GM19193 (cell line): Measurements from ENCODE around the gene USH1C.

ENCODE experiments used
- POLR2A ChIP-seq: IDR thresholded peaks from 4 replicates; pipeline ENCODE4 v1.6.1; 2011; ENCODE audit not compliant: insufficient read depth, insufficient read length; ENCODE audit errors: extremely low read depth

The USH1C gene

DNA sequence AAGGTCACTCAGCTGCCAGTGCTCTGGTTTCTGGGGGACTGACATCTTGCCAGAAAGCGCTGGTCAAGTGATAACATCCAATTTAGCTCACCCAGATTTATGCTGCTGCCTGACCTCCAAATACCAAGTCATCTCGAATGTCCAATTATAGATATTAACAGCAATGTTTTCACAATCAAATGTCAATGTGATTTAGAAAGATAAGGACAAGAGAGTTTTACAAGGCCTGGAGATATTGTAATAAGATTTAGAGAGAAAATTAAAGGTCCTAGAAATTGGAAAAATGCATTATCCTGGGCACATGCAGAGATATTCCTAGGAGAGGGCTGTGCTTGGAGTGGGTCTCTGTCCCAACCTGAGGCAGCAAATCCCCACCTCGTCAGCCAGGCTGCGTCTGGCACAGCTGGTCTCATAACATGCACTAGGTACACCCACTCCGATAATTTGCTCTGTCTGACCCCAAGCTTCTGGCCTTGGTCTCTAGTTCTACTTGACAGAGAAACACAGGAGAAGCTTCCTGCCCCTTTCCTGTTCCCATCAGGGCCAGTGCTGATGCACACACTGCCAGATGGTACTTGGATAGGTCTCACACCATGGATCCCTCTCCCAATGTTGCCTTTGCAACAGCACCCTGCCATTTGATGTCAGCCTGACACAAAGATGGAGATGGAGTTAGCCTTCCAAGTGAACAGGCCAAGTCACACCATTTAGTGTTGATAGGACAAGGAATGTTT, 28.6 kb downstream of the USH1C start:
- TF ChIP-seq POLR2A: no peak

DNA sequence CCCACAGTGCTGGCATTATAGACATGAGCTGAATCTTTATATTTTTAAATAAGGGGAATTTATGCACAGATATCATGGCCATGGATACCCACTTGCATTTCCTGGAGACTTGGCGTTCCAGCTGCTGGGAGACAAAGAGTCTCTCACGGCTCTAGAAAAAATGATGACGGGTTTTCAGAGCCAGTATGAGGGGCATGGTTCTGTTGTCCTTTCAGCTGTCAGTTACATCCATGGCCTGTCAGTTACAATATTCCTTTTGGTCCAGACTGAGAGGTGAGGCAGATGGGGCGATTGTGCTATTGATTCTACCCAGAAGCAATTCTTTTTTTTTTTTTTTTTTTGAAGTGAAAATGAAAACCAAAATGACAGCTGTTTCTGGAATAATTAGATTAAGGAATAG, 29.7 kb downstream of the USH1C start:
- no peak for TF ChIP-seq POLR2A

DNA sequence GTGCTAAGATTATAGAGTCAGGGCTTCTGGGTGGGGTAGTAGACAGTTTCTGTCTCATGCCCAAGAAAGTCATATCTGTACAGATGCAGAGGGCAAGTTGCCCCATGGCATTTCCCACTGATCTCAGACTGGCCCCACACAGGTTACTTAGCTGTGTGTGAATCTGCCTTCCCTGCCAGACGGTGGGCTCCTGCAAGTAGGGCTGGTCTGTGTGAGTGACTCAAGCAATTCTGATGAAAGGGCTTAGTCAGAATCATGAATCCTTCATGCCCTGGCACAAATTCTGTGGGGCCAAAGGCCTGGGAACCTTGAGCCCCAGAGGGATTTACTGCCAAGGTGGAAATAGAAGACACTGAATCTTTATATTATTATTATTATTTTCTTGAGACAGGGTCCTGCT, 30.4 kb downstream of the USH1C start:
- no peak for TF ChIP-seq POLR2A

GRCh38 chr11:17512101-17512500, 32.1 kb downstream of the USH1C start:
- TF ChIP-seq POLR2A: no peak

- no peak for TF ChIP-seq POLR2A
Measured at GRCh38 chr11:17511571-17511970, 32.6 kb downstream of the USH1C start.

GRCh38 chr11:17510507-17511206, 33.6 kb downstream of the USH1C start:
- no peak for TF ChIP-seq POLR2A

- TF ChIP-seq POLR2A: no peak
Measured at GRCh38 chr11:17508791-17509190, 35.4 kb downstream of the USH1C start.

DNA sequence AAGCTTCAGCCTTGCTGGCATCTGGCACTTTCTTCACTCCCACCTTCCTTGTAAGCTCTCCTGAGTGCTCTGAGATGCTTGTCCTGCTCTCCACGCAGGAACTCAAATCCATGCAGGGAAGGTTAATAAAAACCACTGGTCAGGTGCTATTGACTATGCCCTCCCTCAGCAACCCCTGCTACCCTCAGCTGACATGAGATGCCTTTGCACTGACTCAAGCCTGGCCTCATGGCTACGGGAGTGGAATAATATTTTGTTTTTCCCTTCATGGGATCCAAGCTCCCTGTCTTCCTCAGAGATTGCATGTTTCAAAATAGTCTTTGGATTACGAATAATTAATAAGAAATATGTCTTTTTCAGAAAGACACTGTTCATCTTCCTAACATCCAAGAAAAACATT, 35.9 kb downstream of the USH1C start:
- TF ChIP-seq POLR2A: no peak

- TF ChIP-seq POLR2A: no peak
Measured at GRCh38 chr11:17507773-17508172, 36.4 kb downstream of the USH1C start.

- TF ChIP-seq POLR2A: no peak
Measured at GRCh38 chr11:17506942-17507341, 37.3 kb downstream of the USH1C start.

- no peak for TF ChIP-seq POLR2A
Measured at GRCh38 chr11:17506314-17506713, 37.9 kb downstream of the USH1C start.

DNA sequence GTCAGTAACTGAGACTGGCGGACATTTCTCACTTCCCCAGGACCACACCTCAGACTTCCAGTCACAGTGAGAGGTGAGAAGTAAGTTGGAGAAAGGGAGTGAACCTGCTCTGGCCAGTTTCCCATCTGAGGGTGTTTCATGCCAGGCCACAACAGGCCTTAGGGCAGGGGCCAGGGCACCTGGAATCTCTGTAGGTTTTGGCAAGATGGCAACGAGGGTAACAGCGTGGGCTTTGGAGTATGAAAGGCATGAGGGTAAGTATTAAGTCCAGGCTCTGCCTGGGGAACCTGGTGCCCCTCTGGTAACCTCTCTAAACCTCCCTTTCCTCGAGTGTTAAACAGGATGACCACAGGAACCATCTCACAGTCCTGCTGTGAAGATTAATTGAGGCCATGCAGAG, 39.1 kb downstream of the USH1C start:
- TF ChIP-seq POLR2A: no peak

DNA sequence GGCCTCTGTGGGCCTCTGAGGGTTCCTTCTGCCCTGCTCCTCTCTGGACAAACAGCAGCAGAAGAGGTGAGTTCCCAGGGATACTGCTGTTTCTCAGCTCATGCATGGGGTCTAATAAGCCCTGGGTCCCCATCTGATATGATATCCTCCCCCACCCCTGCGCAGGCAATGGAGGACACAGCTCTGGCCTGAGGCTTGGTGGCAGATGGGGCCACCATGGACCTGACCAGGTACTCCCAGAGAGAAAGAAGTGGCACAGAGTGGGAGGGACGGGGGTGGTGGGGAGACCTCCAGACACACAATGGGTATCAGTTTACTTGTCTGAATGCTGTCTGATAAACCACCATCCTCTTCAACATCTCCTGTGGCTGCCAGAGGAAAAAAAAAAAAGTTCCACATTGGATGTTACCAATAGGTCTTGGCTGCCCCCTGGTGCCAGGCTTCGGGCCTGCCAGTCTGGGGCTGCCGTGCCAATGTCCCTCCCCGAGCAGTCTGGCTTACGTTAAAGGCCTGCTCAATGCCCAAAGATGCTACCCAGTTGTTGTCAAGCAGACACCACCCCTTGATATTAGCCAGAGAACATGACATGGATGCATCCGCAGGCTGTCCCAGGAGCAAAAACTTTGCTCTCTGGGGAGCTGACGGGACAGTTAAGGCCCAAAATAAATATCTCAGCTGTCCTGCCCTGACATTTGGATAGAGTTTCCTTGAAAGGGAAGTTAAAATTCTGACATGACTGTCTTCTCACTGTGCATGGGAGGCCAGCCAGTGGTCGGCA, 39.7 kb downstream of the USH1C start:
- TF ChIP-seq POLR2A: no peak

- no peak for TF ChIP-seq POLR2A
Measured at GRCh38 chr11:17502630-17503029, 41.6 kb downstream of the USH1C start.

DNA sequence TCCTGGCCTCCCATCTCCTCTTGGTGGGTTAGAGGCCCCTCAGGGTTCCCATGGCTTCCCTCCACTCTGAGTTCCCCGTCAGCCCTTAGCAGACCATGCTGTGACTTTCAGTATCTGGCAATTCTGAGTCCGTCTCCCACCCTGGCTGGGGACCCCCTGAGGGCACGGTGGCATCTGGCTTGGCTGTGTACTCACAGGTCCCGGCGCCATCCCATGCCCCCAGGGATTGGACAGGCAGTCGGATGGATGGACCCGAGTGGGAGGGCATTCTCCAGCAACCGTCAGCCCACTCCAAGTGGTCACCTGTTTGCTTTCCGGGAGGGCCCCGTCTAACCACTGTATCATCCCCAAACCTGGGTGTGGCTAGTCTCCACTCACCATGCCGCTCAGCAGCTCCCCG, 43.5 kb downstream of the USH1C start:
- TF ChIP-seq POLR2A: no peak

DNA sequence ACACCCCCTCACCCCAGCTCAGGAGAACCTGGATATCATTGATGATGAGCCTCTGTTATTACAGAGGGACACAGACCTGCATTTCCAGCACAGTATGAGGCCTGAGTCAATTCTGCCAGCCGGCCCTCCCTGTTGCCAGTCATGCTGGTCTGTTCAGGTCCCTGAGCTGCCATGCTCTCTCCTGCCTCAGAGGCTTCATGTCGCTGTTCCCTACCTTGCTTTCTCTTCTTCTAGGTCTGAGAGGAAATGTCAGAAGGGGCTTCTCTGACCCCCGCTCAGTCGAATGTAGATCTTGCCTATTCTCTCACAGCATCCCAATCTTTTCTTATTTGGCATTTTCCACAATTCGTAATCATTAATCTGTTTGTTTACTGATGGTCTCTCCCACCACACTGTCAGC, 45.7 kb downstream of the USH1C start:
- no peak for TF ChIP-seq POLR2A
